CD1c-positive myeloid dendritic cell (primary cell): ENCODE data around the gene CAMTA1.
A peak's percentile ranks its signal among the peaks of the same experiment; 100 is the strongest.

Experiments used
- DNase-seq: peaks from one replicate; pipeline ENCODE4 v3.0.0-alpha.2; 2016; ENCODE audit errors: extremely low spot score

CAMTA1 gene

GRCh38 chr1:7473223-7474142 is 688.2 kb downstream of the CAMTA1 start:
- no peak for DNase-seq

- DNase-seq, result no peak
These were observed 688.9 kb downstream of the CAMTA1 start for GRCh38 chr1:7474143-7474490.

- no peak for DNase-seq
These were observed 689.7 kb downstream of the CAMTA1 start for GRCh38 chr1:7474786-7475502.

- no peak for DNase-seq
These were observed 690.4 kb downstream of the CAMTA1 start for GRCh38 chr1:7475691-7476090.

GRCh38 chr1:7476402-7476801 is 691.1 kb downstream of the CAMTA1 start:
- DNase-seq, result no peak

- no peak for DNase-seq
These were observed 691.8 kb downstream of the CAMTA1 start for GRCh38 chr1:7476861-7477547.

- no peak for DNase-seq
These were observed 692.3 kb downstream of the CAMTA1 start for GRCh38 chr1:7477593-7477992.

- DNase-seq, result no peak
These were observed 693.0 kb downstream of the CAMTA1 start for GRCh38 chr1:7478142-7478790.

GRCh38 chr1:7478809-7479499 is 693.7 kb downstream of the CAMTA1 start:
- DNase-seq, result peak; percentile 94

GRCh38 chr1:7479571-7479970 is 694.3 kb downstream of the CAMTA1 start:
- no peak for DNase-seq

GRCh38 chr1:7481194-7481593 is 695.9 kb downstream of the CAMTA1 start:
- no peak for DNase-seq

GRCh38 chr1:7482077-7482476 is 696.8 kb downstream of the CAMTA1 start:
- DNase-seq, result no peak

- DNase-seq, result no peak
These were observed 697.7 kb downstream of the CAMTA1 start for GRCh38 chr1:7482772-7483495.

GRCh38 chr1:7483634-7484383 is 698.6 kb downstream of the CAMTA1 start:
- no peak for DNase-seq

GRCh38 chr1:7485086-7485780 is 700.0 kb downstream of the CAMTA1 start:
- DNase-seq, result no peak

- no peak for DNase-seq
These were observed 700.6 kb downstream of the CAMTA1 start for GRCh38 chr1:7485826-7486225.

- no peak for DNase-seq
These were observed 702.7 kb downstream of the CAMTA1 start for GRCh38 chr1:7487766-7488474.

- no peak for DNase-seq
These were observed 703.2 kb downstream of the CAMTA1 start for GRCh38 chr1:7488475-7488842.

- no peak for DNase-seq
These were observed 704.3 kb downstream of the CAMTA1 start for GRCh38 chr1:7489586-7489985.
